GM23338 (cell line): Measurements from ENCODE around the gene SIAH1. TPM values are rescaled to one million over a fixed set of nuclear protein-coding genes. Genes with fewer than 3 reads are reported as not detected.

Experiments used
- ATAC-seq: fragments of 200-7000 bp; cut with Tn5 transposase; 3 replicates; pipeline ENCODE4 v1.9.1; 2020
- DNase-seq: peaks from one replicate; pipeline ENCODE4 v3.0.0-alpha.2; 2015; ENCODE audit warnings: low spot score
- H2AFZ ChIP-seq: fragments of 200-600 bp; sonication (generic); 2 replicates; pipeline ENCODE4 v1.8.0; 2016; ENCODE audit warnings: antibody characterized with exemption, mild to moderate bottlenecking, moderate library complexity
- H3F3A ChIP-seq: fragments of 200-600 bp; sonication (generic); replicated peaks from 2 replicates; pipeline ENCODE4 v1.8.0; 2017; ENCODE audit warnings: antibody characterized with exemption, mixed run types, low read depth
- H3K27ac ChIP-seq: fragments of 200-600 bp; sonication (generic); 2 replicates; pipeline ENCODE4 v1.6.1; 2016; ENCODE audit warnings: low read depth
- H3K27me3 ChIP-seq: fragments of 200-600 bp; sonication (generic); 2 replicates; pipeline ENCODE4 v1.8.0; 2016; ENCODE audit warnings: mild to moderate bottlenecking, mixed run types, moderate library complexity; ENCODE audit not compliant: insufficient read depth
- H3K36me3 ChIP-seq: fragments of 200-600 bp; sonication (generic); 2 replicates; pipeline ENCODE4 v1.8.0; 2016; ENCODE audit warnings: mild to moderate bottlenecking; ENCODE audit not compliant: insufficient read depth
- H3K4me1 ChIP-seq: fragments of 200-600 bp; sonication (generic); 2 replicates; pipeline ENCODE4 v1.8.0; 2016; ENCODE audit warnings: mild to moderate bottlenecking, moderate library complexity; ENCODE audit not compliant: insufficient read depth
- H3K4me2 ChIP-seq: fragments of 200-600 bp; sonication (generic); 2 replicates; pipeline ENCODE4 v1.7.1; 2017; ENCODE audit warnings: mixed run types
- H3K4me3 ChIP-seq: fragments of 200-600 bp; sonication (generic); 2 replicates; pipeline ENCODE4 v1.6.1; 2016; ENCODE audit warnings: mixed run types
- H3K79me2 ChIP-seq: fragments of 200-600 bp; sonication (generic); replicated peaks from 2 replicates; pipeline ENCODE4 v1.8.0; 2017; ENCODE audit warnings: mild to moderate bottlenecking; ENCODE audit not compliant: insufficient read depth
- H3K9me2 ChIP-seq: fragments of 200-600 bp; sonication (generic); 2 replicates; pipeline ENCODE4 v1.8.0; 2017; ENCODE audit not compliant: insufficient read depth
- H4K20me1 ChIP-seq: fragments of 200-600 bp; sonication (generic); replicated peaks from 2 replicates; pipeline ENCODE4 v1.8.0; 2017; ENCODE audit warnings: mild to moderate bottlenecking; ENCODE audit not compliant: insufficient read depth
- H3K27ac Mint-ChIP-seq: 2 replicates; pipeline ENCODE4 v1.8.0; 2020; ENCODE audit warnings: inconsistent platforms, mild to moderate bottlenecking, moderate library complexity, mixed read lengths
- H3K27me3 Mint-ChIP-seq: 3 replicates; pipeline ENCODE4 v1.8.0; 2022; ENCODE audit warnings: low read depth, mild to moderate bottlenecking, moderate library complexity, mixed read lengths, inconsistent platforms; ENCODE audit not compliant: insufficient read depth, poor library complexity
- H3K36me3 Mint-ChIP-seq: 3 replicates; pipeline ENCODE4 v1.8.0; 2021; ENCODE audit warnings: low read depth, mild to moderate bottlenecking, inconsistent platforms, moderate library complexity, mixed read lengths
- H3K4me1 Mint-ChIP-seq: 3 replicates; pipeline ENCODE4 v1.8.0; 2020; ENCODE audit warnings: mild to moderate bottlenecking, inconsistent platforms, mixed read lengths
- H3K4me3 Mint-ChIP-seq: 3 replicates; pipeline ENCODE4 v1.8.0; 2021; ENCODE audit warnings: moderate library complexity, mild to moderate bottlenecking, inconsistent platforms, mixed read lengths
- H3K9me3 Mint-ChIP-seq: 3 replicates; pipeline ENCODE4 v1.8.0; 2020; ENCODE audit warnings: moderate library complexity, mild to moderate bottlenecking, inconsistent platforms, mixed read lengths
- CREB1 ChIP-seq: fragments of 250-450 bp; sonication (Bioruptor Pico); IDR thresholded peaks from 2 replicates; pipeline ENCODE4 v1.5.0; 2020; ENCODE audit warnings: low read depth, mild to moderate bottlenecking, moderate library complexity
- CTCF ChIP-seq, 2 experiments: fragments of 200-600 bp in 1 of 2; sonication (generic) in 1 of 2; conservative IDR thresholded peaks; 2 replicates each; pipeline versions ENCODE4 v1.5.1 to v1.6.1; 2016 to 2017; ENCODE audit warnings: antibody characterized with exemption in 2 of 2, low read depth in 2 of 2, mild to moderate bottlenecking in 2 of 2, moderate library complexity in 1 of 2
- ETS1 ChIP-seq: IDR thresholded peaks from 2 replicates; pipeline ENCODE4 v1.6.1; 2016; ENCODE audit warnings: antibody characterized with exemption
- EZH2phosphoT487 ChIP-seq: fragments of 200-600 bp; sonication (generic); IDR thresholded peaks from one replicate; pipeline ENCODE4 v1.8.1; 2018; ENCODE audit warnings: antibody characterized with exemption; ENCODE audit not compliant: unreplicated experiment
- JUNB ChIP-seq: IDR thresholded peaks from one replicate; pipeline ENCODE4 v1.6.1; 2016; ENCODE audit warnings: antibody characterized with exemption; ENCODE audit not compliant: unreplicated experiment
- ZNF114 ChIP-seq: fragments of 250-450 bp; sonication (Bioruptor Pico); IDR thresholded peaks from 2 replicates; pipeline ENCODE4 v1.5.0; 2020; ENCODE audit warnings: mild to moderate bottlenecking, moderate library complexity
- ZNF331 ChIP-seq: fragments of 250-450 bp; sonication (Bioruptor Pico); IDR thresholded peaks from 2 replicates; pipeline ENCODE4 v1.5.0; 2020; ENCODE audit warnings: low read depth, mild to moderate bottlenecking, moderate library complexity
- ZNF462 ChIP-seq: fragments of 250-450 bp; sonication (Bioruptor Pico); IDR thresholded peaks from 2 replicates; pipeline ENCODE4 v1.5.0; 2020; ENCODE audit warnings: mild to moderate bottlenecking, moderate library complexity
- polyA plus RNA-seq: library from polyadenylated mRNA; unstranded; fragments of >200 nt; fragmentation: Nextera tagmentation; extraction: Ambion mirVana; gene quantifications from 2 replicates; pipeline ENCODE4 v1.2.1, GENCODE V29; 2016
- total RNA-seq: library from RNA; depleted of rRNA; stranded (reverse); fragments of >200 nt; shearing (Covaris generic); gene quantifications from 2 replicates; pipeline ENCODE4 v1.2.3, GENCODE V29; 2014

SIAH1 gene
- total and polyA plus RNA-seq, 2 experiments from 2014 or later = 42.0 to 52.7 TPM

GRCh38 chr16:48366165-48367093 lies 18.8 kb downstream of the SIAH1 start:
- Mint-ChIP-seq H3K4me3 (peak overlapping the region; percentile 75), H3K9me3 (no peaks in the 10 kb centered on the region), H3K36me3 (peaks cover 9% of the 10 kb centered on the region; the same call in 2 of the 3 replicates), H3K27ac (peak overlapping the region; percentile 96), H3K27me3 (peaks cover 2% of the 10 kb centered on the region), H3K4me1 (peaks cover 53% of the 10 kb centered on the region)
- peak overlapping the region; percentile 77 for H3K4me2 ChIP-seq
- no peak overlapping the region for H2AFZ ChIP-seq
- H4K20me1 ChIP-seq = peaks cover 31% of the 10 kb centered on the region
- H3K27ac ChIP-seq = peak overlapping the region; percentile 96
- H3K27me3 ChIP-seq = no peaks in the 10 kb centered on the region
- DNase-seq (peak; percentile 76), ATAC-seq (peak; percentile 46)
- peaks cover 30% of the 10 kb centered on the region for H3K4me1 ChIP-seq
- H3F3A ChIP-seq = peaks cover 7% of the 10 kb centered on the region; the same call in 1 of the 2 replicates
- no peak for TF ChIP-seq EZH2phosphoT487
- no peak for TF ChIP-seq ZNF114 (CRISPR knock-in tag)
- TF ChIP-seq ETS1 = no peak
- no peak for TF ChIP-seq CTCF (conservative IDR thresholded peaks at IDR 0.05; ENCODE audit: low read depth in 2 of 2)
- no peak for TF ChIP-seq ZNF331
- 0 out of 2 replicates have a peak, but pooled peaks have one; percentile 24 for TF ChIP-seq CREB1 (CRISPR knock-in tag)
- no peak for TF ChIP-seq JUNB
- TF ChIP-seq ZNF462 (CRISPR knock-in tag) = no peak
- no peaks in the 10 kb centered on the region for H3K9me2 ChIP-seq
- H3K79me2 ChIP-seq = peaks cover 97% of the 10 kb centered on the region
- H3K36me3 ChIP-seq = no peaks in the 10 kb centered on the region
- peak overlapping the region; percentile 62 for H3K4me3 ChIP-seq
